Glutamatergic neuron (in vitro differentiated cells): ENCODE results near the gene NR2E1. TPM values are rescaled to one million over a fixed set of nuclear protein-coding genes. Genes with fewer than 3 reads are reported as not detected.

ENCODE experiments used
- DNase-seq: peaks from one replicate; pipeline ENCODE4 v3.0.0; 2022
- H3K27ac Mint-ChIP-seq: one replicate; pipeline ENCODE4 v1.8.0; 2020; ENCODE audit warnings: mild to moderate bottlenecking, mixed read lengths, inconsistent platforms; ENCODE audit not compliant: unreplicated experiment
- H3K27me3 Mint-ChIP-seq: one replicate; pipeline ENCODE4 v1.8.0; 2020; ENCODE audit warnings: mild to moderate bottlenecking, moderate library complexity, mixed read lengths, inconsistent platforms; ENCODE audit not compliant: unreplicated experiment
- H3K36me3 Mint-ChIP-seq: one replicate; pipeline ENCODE4 v1.8.0; 2020; ENCODE audit warnings: mild to moderate bottlenecking, mixed read lengths, inconsistent platforms; ENCODE audit not compliant: unreplicated experiment
- H3K4me1 Mint-ChIP-seq: one replicate; pipeline ENCODE4 v1.8.0; 2020; ENCODE audit warnings: mild to moderate bottlenecking, low read depth, mixed read lengths, inconsistent platforms; ENCODE audit not compliant: unreplicated experiment
- H3K4me3 Mint-ChIP-seq: one replicate; pipeline ENCODE4 v1.8.0; 2020; ENCODE audit warnings: mild to moderate bottlenecking, mixed read lengths, inconsistent platforms; ENCODE audit not compliant: unreplicated experiment
- H3K9me3 Mint-ChIP-seq: one replicate; pipeline ENCODE4 v1.8.0; 2020; ENCODE audit warnings: mild to moderate bottlenecking, moderate library complexity, mixed read lengths, inconsistent platforms; ENCODE audit not compliant: unreplicated experiment
- CTCF ChIP-seq: fragments of 200-600 bp; sonication (generic); IDR thresholded peaks from one replicate; pipeline ENCODE4 v1.5.0; 2021; ENCODE audit not compliant: partially characterized antibody, unreplicated experiment
- total RNA-seq: library from RNA; stranded (reverse); fragmentation: NEBNext Ultra II Directional; extraction: Animal tissue kit (Norgen Biotek cat#: 25700); gene quantifications from one replicate; pipeline ENCODE4 v1.2.1, GENCODE V29; 2021; ENCODE audit not compliant: unreplicated experiment

Gene NR2E1
- total RNA-seq, 1 donor from 2014 or later, result not detected

GRCh38 chr6:108176281-108177089 lies 10.7 kb downstream of the NR2E1 start:
- Mint-ChIP-seq H3K27ac (no peak overlapping the region), H3K4me3 (peak overlapping the region; percentile 76), H3K4me1 (peaks cover 5% of the 10 kb centered on the region), H3K27me3 (peaks cover 33% of the 10 kb centered on the region), H3K36me3 (no peaks in the 10 kb centered on the region), H3K9me3 (no peaks in the 10 kb centered on the region)
- DNase-seq, result no peak
- TF ChIP-seq CTCF, result no peak

GRCh38 chr6:108179741-108180140 lies 13.9 kb downstream of the NR2E1 start:
- no peaks in the 10 kb centered on the region for H3K36me3 Mint-ChIP-seq
- peaks cover 5% of the 10 kb centered on the region for H3K4me1 Mint-ChIP-seq
- DNase-seq, result no peak
- no peak for TF ChIP-seq CTCF
- H3K27me3 Mint-ChIP-seq, result peaks cover 23% of the 10 kb centered on the region
- H3K9me3 Mint-ChIP-seq, result no peaks in the 10 kb centered on the region
- H3K27ac Mint-ChIP-seq, result no peak overlapping the region
- H3K4me3 Mint-ChIP-seq, result no peak overlapping the region

DNA sequence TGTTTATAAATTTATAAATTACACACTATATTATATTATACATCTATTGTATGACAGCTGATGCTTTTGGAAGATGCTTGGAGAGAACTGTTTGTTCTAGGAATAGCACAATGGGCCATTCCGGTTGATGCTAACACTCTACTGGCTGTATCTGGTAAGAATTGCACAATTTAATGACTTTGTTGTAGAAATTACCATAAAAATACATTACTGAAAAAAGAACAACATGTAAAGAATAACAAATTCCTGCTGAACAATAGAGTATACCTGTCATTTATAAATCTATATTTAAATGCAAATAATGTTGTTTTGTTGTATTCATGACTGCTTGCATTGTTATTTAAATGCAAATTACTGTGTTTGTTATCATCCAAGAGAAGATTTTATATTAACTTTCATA lies 14.4 kb downstream of the NR2E1 start:
- Mint-ChIP-seq H3K4me1 (peaks cover 5% of the 10 kb centered on the region), H3K4me3 (no peak overlapping the region), H3K27ac (no peak overlapping the region), H3K9me3 (no peaks in the 10 kb centered on the region), H3K27me3 (peaks cover 19% of the 10 kb centered on the region), H3K36me3 (no peaks in the 10 kb centered on the region)
- no peak for TF ChIP-seq CTCF
- DNase-seq, result no peak

DNA sequence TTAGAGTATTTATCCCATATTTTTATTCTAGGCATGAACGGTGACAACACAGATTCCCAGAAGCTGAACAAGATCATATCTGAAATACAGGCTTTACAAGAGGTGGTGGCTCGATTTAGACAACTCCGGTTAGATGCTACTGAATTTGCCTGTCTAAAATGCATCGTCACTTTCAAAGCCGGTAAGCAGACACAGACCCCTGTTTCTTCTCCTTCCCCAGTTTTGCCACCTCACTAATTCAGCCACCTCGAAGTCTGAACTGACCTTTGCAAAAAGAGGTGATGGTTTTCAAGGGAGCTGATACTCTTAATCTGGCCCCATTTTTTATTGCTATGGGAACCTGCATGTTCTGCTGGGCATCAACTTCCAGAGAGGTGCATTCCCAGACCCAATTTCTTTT lies 15.0 kb downstream of the NR2E1 start:
- H3K36me3 Mint-ChIP-seq, result no peaks in the 10 kb centered on the region
- H3K4me3 Mint-ChIP-seq, result no peak overlapping the region
- H3K27ac Mint-ChIP-seq, result no peak overlapping the region
- H3K9me3 Mint-ChIP-seq, result no peaks in the 10 kb centered on the region
- H3K27me3 Mint-ChIP-seq, result peaks cover 14% of the 10 kb centered on the region
- TF ChIP-seq CTCF, result no peak
- DNase-seq, result no peak
- H3K4me1 Mint-ChIP-seq, result peaks cover 5% of the 10 kb centered on the region

GRCh38 chr6:108186226-108186625 lies 20.4 kb downstream of the NR2E1 start:
- H3K27me3 Mint-ChIP-seq, result no peaks in the 10 kb centered on the region

More at GRCh38 chr6:108186226-108186625, 20.4 kb downstream of the NR2E1 start:
- DNase-seq, result no peak
- H3K4me1 Mint-ChIP-seq, result no peaks in the 10 kb centered on the region
- H3K4me3 Mint-ChIP-seq, result no peak overlapping the region
- no peak overlapping the region for H3K27ac Mint-ChIP-seq
- no peaks in the 10 kb centered on the region for H3K9me3 Mint-ChIP-seq
- H3K36me3 Mint-ChIP-seq, result no peaks in the 10 kb centered on the region
- TF ChIP-seq CTCF, result no peak
